HEK293T (cell line): ENCODE results near the gene SLC8A3.

Source experiments
- BHLHE40 ChIP-seq: fragments of 450-650 bp; IDR thresholded peaks from 2 replicates; pipeline ENCODE4 v1.6.1; 2016; ENCODE audit warnings: mild to moderate bottlenecking, moderate library complexity, borderline replicate concordance
- FOXM1 ChIP-seq: fragments of 450-650 bp; IDR thresholded peaks from 2 replicates; pipeline ENCODE4 v1.6.1; 2017; ENCODE audit warnings: mild to moderate bottlenecking, borderline replicate concordance
- PKNOX1 ChIP-seq: fragments of 450-650 bp; IDR thresholded peaks from 2 replicates; pipeline ENCODE4 v1.6.1; 2016
- SP1 ChIP-seq: fragments of 450-650 bp; IDR thresholded peaks from 2 replicates; pipeline ENCODE4 v1.6.1; 2017

GRCh38 chr14:70073924-70074566, 114.7 kb downstream of the SLC8A3 start:
- TF ChIP-seq FOXM1 = no peak
- no peak for TF ChIP-seq SP1
- TF ChIP-seq PKNOX1 = no peak
- no peak for TF ChIP-seq BHLHE40
